HG02623 (cell line): ENCODE measurements around the gene CHST13.
"Not testable (repeated sequence)": the region's sequence is repeated elsewhere in the genome, so short reads cannot be mapped to it uniquely, and the experiment has no call there.

Experiments used
- ATAC-seq: cut with Tn5 transposase; IDR thresholded peaks from one replicate; pipeline ENCODE4 v1.9.1; 2021; ENCODE audit warnings: moderate library complexity; ENCODE audit not compliant: unreplicated experiment

Gene CHST13

DNA sequence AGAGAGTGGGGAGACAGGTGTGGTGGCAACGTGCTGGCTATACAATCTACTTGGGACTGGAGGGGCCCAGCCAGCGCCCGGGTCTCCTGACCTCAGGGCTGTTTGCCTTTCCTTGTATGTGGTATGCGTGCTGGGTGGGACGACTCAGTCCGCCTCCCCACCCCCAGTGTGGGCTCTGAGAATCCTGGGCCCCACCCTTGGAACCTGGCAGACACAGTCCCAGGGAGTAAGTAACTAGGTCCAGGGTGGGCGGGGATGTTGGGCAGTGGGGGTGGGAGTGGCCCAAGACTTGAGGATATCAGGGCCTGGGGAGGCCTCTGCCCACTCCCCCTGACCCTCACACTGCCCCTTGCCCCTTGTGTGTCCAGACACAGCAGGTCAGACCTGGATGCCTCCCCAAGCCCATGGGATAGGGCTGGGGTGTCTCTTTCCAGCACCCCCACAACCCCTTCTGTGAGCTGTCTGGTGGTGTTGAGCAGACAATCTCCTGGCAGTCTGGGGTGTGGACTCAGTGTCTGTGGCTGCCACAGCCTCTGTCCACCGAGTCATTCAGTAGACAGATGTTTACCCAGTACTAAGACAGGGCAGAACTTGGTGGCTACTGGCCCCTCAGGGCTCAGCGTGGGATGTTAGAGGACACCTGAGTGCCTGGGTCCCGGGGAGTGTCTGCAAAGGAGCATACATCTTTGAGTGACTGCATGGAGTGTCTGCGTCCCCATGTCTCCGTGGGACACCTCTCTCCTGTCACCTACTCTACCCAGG is 1.3 kb downstream of the CHST13 start:
- no peak for ATAC-seq

DNA sequence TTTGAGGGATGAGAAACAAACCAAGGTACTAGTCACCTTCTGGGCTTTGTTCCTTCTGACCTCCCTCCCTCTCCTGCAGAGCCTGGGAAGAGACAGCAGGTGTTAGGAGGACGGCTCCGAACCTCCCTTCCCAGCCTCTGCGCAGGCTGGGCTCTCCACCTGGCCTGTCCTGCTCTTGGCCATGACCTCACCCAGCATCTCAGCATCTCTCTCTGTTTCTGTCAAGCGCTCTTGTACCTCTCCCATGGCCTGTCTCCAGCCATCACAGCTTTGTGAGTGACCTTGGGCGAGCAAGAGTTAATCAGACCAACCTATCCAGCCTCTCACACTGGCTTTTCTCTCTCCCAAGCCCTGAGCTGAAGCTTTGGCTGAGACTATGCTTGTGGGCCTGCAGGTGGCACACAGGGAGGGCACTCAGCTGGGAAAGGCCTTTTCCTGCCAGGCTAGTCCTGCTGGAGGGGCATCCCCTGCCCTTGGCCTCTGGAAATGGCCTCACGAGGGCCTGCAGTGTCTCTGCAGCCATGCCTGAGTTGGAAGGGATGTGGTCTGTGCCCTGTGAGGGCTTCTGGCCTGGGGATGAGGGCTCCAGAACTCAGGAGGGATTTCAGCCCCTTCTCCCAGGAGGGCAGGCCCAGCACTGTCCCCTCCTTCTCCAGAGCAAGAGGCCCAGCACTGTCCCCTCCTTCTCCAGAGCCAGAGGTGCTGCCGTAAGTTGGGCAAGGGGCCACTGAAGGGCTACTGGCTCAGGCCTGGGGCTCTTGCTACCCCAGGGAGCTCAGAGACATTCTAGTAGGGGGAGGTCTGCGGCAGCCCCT is 2.1 kb downstream of the CHST13 start:
- no peak for ATAC-seq

- no peak for ATAC-seq
These were observed 2.7 kb downstream of the CHST13 start for GRCh38 chr3:126526668-126527005.

DNA sequence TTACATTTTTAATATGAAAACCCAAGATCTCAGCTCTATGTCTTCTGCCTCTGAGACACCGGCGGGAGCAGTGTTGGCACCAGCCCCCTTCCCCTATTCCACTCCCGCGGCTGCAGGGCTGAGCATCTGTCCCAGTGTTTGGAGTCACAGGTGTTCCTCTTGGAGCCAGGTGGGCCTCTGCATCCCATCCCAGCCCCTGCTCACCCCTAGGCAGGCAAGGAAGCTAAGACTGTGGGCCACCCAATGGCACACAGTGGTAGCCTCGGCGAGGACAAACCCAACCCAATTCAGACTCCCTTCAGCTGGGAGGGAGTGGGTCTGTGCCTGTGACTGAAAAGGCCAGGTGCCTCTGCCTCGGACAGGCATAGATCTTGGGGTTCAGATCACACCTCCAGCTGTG is 3.1 kb downstream of the CHST13 start:
- no peak for ATAC-seq

- no peak for ATAC-seq
These were observed 3.7 kb downstream of the CHST13 start for GRCh38 chr3:126527455-126528211.

DNA sequence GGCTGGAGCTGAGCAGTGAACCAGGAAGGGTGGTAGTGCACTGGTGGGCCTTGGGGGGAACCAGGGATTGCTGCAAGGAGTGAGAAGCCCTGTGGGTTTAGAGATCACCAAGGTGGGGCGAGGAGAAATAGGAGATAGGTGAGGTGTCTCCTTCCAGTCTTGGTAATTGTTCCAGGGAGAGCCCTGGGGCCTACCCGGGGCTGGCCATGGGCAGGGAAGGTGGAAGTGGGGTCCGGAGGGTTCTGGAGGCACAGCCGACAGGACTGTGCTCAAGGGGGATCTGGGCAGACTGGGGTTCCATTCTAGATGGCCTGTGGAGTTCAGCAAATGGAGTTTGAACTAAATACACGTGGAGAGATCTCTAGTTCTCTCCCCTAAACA is 4.5 kb downstream of the CHST13 start:
- ATAC-seq = no peak

DNA sequence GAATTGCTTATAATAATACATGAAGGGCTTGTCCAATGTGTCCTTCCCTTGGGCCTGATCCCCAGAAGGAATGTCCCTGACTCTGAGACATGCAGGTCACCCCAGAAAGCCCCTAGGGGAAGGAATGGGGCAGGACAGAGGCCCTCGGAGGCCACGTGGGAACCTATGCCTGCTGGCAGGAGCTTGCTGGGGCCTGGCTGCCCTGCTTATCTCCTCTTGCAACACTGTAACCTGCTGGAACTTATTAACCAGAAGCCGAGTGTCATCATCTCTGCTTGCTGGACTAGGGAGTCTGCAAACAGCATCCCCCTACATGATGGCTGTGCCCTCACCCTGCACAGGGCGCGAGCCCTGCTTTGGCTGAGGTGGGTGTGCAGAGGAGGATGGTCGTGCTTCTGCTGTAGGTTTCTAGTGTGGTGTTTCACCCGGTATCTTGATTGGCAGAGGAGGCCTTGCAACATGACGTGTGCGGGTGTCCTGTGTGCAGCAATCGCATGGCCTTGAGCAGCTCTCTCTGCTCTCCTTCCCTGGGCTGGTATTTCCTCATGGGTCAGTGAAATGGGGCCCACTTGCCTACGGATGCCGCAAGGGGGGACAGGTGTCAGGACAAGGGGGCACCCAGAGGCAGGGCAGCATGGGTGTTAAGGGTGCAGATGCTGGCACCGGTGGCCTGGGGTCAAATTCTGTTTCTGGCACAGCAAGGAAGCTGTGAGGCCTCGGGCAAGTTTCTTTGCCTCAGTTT is 5.0 kb downstream of the CHST13 start:
- no peak for ATAC-seq

DNA sequence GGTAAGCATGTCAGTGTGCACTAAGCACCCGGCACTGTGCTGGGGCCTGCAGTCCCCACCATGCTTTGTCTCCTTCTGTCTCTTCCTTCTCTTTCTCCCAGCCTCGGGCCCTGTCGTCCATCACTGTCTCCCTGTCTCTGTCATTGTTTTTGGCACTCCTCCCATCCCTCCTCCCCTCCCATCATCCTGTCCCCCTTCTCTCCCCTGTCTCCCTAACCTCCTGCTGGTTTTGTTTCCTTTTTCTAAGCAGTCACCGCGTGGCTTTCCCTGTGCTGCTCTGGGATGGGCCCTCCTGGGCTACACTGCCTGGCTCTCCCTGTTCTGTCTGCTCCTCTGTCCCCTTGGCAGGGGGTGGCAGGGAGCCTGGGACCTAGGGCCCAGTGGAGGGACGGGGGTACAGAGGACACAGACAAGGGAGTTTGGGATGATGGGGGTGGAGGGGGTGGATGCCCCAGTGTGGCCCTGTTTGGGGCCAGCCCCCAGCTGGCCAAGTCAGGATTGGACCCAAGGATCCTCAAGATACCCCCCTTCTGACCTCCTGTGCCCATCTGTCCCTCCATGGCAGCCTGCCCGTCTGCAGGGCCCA is 5.7 kb downstream of the CHST13 start:
- no peak for ATAC-seq

DNA sequence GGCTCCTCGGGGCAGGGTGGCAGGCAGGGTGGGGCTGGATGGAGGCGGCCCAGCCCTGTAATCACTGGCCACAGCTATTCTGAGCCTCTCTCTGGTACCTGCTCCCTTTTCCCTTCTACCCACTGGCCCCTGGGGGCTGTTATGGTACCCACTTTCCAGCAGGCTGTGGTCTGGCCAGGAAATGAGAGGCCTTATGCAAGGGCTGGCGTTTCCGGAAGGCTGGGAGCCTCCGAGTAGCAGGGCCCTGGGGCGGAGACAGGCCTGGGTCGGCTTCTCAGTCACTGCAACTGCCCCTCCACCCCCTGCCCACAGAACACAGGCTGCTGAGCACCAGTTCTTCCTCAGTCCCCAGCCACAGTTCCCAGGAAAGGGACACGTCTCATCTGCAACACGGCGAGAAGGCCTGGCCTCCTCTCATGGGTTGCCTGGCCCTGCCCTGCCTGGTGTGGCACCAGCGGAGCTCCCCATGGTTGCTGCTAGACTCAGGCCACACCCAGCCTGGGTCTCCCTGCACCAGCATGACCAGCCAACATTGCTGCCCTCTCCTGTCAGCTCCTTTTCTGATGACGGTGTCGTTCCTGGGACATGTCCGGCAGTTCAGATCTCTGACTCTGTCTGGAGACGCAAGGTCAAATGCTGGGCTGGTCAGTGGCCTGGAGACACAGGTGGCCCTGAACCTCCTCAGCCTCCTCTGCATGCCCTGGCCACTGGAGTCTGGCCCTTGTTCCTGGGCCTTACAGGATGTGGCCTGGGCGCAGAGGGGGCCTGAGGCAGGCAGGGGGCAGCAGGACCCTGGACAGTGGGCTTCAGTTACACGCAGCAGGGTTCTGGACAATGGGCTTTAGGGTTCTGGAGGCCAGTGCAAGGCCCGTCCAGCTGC is 6.5 kb downstream of the CHST13 start:
- ATAC-seq = no peak

GRCh38 chr3:126531051-126531330 is 7.0 kb downstream of the CHST13 start:
- ATAC-seq = no peak

DNA sequence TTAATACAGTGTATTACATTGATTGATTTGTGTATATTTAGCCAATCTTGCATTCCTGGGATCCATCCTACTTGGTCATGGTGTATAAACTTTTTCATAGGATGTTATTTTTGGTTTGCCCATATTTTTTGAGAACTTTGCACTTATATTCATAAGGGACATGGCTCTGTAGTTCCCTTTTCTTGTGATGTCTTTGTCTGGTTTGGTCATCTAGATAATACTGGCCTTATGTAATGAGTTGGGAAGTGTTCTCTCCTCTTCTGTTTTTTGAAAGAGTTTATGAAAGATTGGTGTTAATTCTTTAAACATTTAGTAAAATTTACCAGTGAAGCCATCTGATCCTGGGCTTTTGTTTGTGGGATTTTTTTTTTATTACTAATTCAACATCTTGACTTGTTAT is 9.6 kb downstream of the CHST13 start:
- ATAC-seq = no peak

- ATAC-seq = not testable (repeated sequence)
These were observed 10.8 kb downstream of the CHST13 start for GRCh38 chr3:126534716-126535115.

GRCh38 chr3:126535636-126536035 is 11.7 kb downstream of the CHST13 start:
- no peak for ATAC-seq

DNA sequence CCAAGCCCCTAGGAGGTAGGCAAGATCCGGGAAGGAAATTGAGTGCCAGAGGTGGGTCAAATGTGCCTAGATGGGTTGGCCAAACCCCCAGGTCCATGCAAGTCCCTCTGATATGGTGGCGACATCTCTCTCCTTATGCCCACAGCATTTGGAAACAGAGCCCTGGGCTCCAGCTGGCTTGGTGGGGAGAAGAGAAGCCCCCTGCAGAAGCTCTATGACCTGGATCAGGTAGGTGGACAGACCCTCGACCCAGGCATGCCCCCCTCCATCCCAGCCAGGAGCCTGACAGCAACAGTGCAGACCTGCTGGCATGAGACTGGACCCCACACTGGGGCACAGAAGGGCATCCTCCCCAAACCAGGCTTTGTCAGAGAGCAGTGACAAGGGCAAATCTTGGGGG is 12.2 kb downstream of the CHST13 start:
- ATAC-seq = no peak

- no peak for ATAC-seq
These were observed 13.3 kb downstream of the CHST13 start for GRCh38 chr3:126537116-126537729.

DNA sequence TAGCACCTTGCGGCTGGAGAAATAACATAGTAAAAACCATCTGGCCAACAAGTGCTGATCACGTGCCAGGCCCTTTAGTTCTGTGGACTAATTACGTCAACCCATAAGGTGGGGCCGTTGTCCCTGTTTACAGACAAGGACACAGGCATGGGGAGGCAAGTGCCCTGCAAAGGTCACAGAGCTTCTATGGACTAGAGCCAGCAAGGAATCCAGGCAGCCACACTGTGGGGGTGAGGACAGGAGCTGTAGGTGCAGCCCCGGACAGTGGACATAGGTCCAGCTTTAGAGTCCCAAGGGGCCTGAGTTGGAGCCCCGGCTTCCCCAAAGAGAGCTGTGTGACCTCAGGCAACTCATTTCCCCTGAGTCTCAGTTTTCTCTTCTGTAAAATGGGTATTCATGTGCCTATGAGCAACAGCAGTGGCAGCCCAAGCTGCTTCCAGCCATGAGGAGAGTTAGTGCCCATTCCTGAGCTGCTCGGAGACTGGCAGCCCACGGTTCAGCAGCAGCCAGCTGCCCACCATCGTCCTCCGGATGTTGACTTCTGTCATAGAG is 13.9 kb downstream of the CHST13 start:
- no peak for ATAC-seq

DNA sequence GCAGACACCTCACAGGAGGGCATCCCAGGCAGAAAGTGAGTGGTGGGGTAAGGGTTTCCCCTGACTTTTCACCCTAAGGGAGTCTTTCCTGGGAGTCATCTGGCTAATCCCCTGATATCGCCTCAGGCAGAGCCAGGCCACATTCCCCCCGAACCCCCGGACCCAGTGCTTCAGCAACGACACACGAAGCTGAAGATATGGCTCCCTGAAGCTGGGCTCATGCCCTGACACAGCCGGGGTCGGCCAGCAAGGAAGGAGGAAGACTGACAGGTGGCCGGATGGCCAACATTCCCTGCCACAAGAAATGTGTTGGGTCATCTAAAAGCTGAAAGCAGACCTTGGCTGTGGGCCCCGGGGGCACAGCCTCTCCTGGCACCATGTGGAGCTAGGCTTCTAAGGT is 14.4 kb downstream of the CHST13 start:
- ATAC-seq = no peak

DNA sequence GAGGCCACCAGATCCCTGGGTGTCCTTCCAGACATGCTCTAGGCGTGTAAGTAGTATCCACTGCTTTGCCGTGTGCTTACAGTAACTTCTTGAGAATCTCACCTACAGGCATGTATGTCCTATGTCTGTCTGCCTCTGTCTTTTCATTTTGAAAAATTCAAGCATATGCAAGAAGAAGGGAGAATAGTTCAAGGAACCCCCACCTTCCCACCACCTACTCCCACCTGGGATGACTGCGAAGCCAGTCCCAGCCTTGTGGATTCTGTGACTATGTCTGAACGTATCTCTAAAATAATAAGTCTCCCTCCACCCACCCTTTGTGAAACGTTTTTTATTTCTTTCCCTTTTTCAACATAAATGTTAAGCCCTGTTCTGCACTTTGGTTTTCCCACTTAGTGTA is 15.0 kb downstream of the CHST13 start:
- no peak for ATAC-seq

GRCh38 chr3:126539558-126540250 is 15.7 kb downstream of the CHST13 start:
- ATAC-seq = no peak
